GM13977 (cell line): ENCODE results near the gene ANKRD40CL.
"Not testable (repeated sequence)": the region's sequence is repeated elsewhere in the genome, so short reads cannot be mapped to it uniquely, and the experiment has no call there.

Experiments used
- DNase-seq: peaks from one replicate; pipeline ENCODE4 v3.0.0; 2012; ENCODE audit warnings: low spot score
- CTCF ChIP-seq: IDR thresholded peaks from 2 replicates; pipeline ENCODE4 v1.5.1; 2012; ENCODE audit warnings: mild to moderate bottlenecking, control low read depth; ENCODE audit not compliant: insufficient read depth; ENCODE audit errors: extremely low read depth, missing control alignments
- in situ Hi-C: fragments of 300-500 bp; cut with MboI; formaldehyde crosslinking; loops from one replicate; pipeline ENCODE4 v1.12.0; 2022; ENCODE audit warnings: low sequenced_read_pairs, low pct_unique_long_range_greater_than_20kb, mixed read lengths, inconsistent platforms; ENCODE audit not compliant: unreplicated experiment

The ANKRD40CL gene

GRCh38 chr17:50807009-50807408, 39.7 kb upstream of the ANKRD40CL start:
- in situ Hi-C loops = no loop called here
- DNase-seq = no peak
- no peak for TF ChIP-seq CTCF

- no peak for TF ChIP-seq CTCF
- DNase-seq = no peak
- in situ Hi-C loops = no loop called here
These were observed 38.9 kb upstream of the ANKRD40CL start for GRCh38 chr17:50806141-50806643.

GRCh38 chr17:50805486-50805885, 38.2 kb upstream of the ANKRD40CL start:
- DNase-seq = no peak
- TF ChIP-seq CTCF = no peak
- in situ Hi-C loops = no loop called here

- DNase-seq, in situ Hi-C loops: not testable (repeated sequence)
These were observed 37.6 kb upstream of the ANKRD40CL start for GRCh38 chr17:50804749-50805475.

DNA sequence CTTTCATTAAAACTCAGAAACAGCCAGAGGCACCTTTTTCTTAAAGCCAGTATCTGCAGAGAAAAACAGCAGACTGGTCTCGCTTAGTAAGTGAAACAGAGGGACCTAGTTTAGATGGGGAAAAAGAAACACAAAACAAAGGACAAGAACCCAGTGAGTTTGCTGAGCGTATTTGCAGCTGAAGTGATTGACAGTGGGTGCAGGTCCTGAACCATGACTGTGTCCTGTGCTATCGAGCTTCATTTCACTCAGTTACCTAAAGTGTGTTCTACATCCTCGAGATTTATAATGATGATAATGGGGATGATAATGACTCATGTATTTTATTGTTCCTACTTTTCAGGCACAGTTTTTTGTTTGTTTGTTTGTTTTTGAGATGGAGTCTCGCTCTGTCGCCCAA, 36.4 kb upstream of the ANKRD40CL start:
- DNase-seq = no peak
- in situ Hi-C loops = no loop called here
- no peak for TF ChIP-seq CTCF

GRCh38 chr17:50802609-50803571, 35.6 kb upstream of the ANKRD40CL start:
- DNase-seq = no peak
- TF ChIP-seq CTCF = no peak
- in situ Hi-C loops = no loop called here
